ENCODE measurements around the gene DPP7.

DNA sequence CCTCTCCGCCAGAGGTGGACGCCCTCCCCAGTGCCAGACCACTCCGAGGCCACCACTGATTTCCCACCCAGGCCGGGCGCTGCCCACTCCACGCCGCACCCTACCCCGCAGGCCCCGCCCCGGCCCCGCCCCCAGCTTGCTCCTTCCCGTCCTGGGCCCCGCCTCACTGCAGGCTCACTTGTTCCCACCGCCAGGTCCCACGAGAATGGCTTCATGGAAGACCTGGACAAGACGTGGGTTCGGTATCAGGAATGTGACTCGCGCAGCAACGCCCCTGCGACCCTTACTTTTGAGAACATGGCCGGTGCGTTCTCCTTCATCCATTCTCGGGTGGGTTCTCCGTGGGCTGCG, 48.8 kb upstream of the DPP7 start:
- TF ChIP-seq, protein P1, sequence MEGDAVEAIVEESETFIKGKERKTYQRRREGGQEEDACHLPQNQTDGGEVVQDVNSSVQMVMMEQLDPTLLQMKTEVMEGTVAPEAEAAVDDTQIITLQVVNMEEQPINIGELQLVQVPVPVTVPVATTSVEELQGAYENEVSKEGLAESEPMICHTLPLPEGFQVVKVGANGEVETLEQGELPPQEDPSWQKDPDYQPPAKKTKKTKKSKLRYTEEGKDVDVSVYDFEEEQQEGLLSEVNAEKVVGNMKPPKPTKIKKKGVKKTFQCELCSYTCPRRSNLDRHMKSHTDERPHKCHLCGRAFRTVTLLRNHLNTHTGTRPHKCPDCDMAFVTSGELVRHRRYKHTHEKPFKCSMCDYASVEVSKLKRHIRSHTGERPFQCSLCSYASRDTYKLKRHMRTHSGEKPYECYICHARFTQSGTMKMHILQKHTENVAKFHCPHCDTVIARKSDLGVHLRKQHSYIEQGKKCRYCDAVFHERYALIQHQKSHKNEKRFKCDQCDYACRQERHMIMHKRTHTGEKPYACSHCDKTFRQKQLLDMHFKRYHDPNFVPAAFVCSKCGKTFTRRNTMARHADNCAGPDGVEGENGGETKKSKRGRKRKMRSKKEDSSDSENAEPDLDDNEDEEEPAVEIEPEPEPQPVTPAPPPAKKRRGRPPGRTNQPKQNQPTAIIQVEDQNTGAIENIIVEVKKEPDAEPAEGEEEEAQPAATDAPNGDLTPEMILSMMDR (conservative IDR thresholded peaks at IDR 0.05; ENCODE audit: low read length): no peak
- TF ChIP-seq EZH2phosphoT487 (IDR thresholded peaks at IDR 0.05; ENCODE audit: borderline replicate concordance, low read depth, low read length): no peak

Data from OCI-LY7 (cell line).